Neuron (in vitro differentiated cells): ENCODE results near the gene CWC22.
"Not testable (repeated sequence)": the region's sequence is repeated elsewhere in the genome, so short reads cannot be mapped to it uniquely, and the experiment has no call there.

Source experiments
- H2AFZ ChIP-seq: one replicate; pipeline ENCODE4 v1.6.1; 2013; ENCODE audit warnings: low read depth, mild to moderate bottlenecking, inconsistent platforms, low read length, moderate library complexity
- H3K27me3 ChIP-seq: one replicate; pipeline ENCODE4 v1.6.1; 2013; ENCODE audit warnings: low read length; ENCODE audit not compliant: insufficient read depth
- H3K36me3 ChIP-seq: one replicate; pipeline ENCODE4 v1.6.1; 2013; ENCODE audit warnings: low read length; ENCODE audit not compliant: insufficient read depth
- H3K4me1 ChIP-seq: one replicate; pipeline ENCODE4 v1.6.1; 2013; ENCODE audit warnings: low read length; ENCODE audit not compliant: insufficient read depth
- H3K4me3 ChIP-seq: 2 replicates; pipeline ENCODE4 v1.5.1; 2013; ENCODE audit warnings: mild to moderate bottlenecking, low read length, moderate library complexity
- H3K9me3 ChIP-seq: one replicate; pipeline ENCODE4 v1.6.1; 2013; ENCODE audit warnings: low read length

Gene CWC22

DNA sequence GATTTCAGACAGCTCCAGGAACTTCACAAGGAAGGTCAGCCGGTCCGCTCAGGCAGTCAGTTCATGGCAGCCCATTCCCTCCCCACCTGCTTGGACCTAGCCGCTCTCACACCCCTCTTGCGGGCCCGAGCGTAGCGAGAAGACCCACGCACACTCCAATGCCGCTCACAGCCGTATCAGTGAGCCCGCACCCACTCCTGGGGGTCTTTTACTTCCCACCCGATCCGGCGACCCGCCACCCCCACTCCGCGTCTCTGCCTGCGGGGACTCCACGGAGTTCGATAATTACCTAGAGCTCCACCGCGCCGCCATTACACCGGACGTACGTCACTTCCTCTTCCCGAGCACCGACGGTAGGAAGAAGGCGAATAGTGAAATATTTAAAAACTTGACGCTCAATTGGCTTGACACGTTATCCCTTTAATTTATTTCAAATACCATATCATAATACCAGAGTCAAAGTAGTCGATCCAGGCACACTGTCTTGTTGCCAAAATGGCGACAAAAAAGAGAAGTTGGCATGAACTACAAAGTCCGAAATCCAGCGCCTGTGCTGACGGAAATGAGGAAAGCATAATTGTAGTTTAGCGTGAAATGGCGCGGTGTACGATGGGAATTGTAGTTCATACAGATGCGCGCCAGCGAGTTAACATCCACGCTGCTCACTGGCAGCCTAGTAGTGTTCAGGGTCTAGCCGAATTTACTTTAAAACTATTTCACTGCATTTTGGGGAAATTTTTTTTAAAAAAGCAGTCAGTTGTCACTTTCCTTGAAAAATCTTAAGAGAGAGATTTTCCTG lies at the start of gene CWC22:
Gene CWC22, minus strand, starts transcription at position 517 of the 799 bp plus-strand sequence. CDS start 13,956 bp downstream, outside the sequence.
- Histone ChIP-seq H2AFZ (peak within 1 kb of the TSS; percentile 90), H3K27me3 (no peaks in the 10 kb centered on the region), H3K9me3 (no peaks in the 10 kb centered on the region), H3K36me3 (no peaks in the 10 kb centered on the region), H3K4me3 (peak within 1 kb of the TSS; percentile 94), H3K4me1 (peaks cover 6% of the 10 kb centered on the region)

DNA sequence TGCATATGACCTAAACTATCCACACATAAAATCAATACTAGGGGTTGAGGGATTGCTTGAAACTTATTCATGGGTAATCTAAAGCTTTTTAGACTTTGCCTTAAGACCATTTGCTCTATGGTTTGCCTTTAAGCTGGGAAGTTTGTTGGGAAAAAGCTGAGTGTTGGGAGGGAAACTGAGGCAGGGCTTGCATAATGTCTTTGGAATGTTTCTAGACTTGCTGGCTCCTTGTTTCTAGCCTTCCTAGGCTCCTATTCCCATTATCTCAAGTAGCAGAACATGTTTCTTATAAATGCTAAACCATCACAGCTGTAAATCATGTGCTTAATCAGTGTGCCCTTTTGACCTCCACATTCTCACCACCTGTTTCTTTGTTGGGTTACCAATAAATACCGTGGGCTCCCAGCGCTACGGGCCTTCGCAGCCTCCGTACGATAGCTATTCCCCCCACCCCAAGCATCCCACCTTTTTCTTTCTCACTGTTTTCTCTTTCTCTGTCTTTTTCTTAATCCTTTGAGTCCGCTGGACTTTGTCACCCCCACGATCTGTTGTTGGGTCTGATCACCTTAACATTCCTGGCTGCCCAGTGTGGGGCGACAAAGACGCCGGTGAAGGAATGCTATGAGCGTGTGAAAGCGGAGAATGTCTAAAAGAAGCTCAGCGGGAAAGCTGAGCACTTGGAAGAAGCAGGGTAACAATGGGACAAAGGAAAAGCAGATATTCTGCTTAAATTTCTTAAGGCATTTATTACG lies 49.4 kb upstream of the CWC22 start:
- H3K4me3 ChIP-seq, result no peak overlapping the region
- H3K9me3 ChIP-seq, result no peaks in the 10 kb centered on the region
- H2AFZ ChIP-seq, result peak overlapping the region; percentile 17
- no peaks in the 10 kb centered on the region for H3K36me3 ChIP-seq
- H3K4me1 ChIP-seq, result peaks cover 10% of the 10 kb centered on the region
- H3K27me3 ChIP-seq, result no peaks in the 10 kb centered on the region

DNA sequence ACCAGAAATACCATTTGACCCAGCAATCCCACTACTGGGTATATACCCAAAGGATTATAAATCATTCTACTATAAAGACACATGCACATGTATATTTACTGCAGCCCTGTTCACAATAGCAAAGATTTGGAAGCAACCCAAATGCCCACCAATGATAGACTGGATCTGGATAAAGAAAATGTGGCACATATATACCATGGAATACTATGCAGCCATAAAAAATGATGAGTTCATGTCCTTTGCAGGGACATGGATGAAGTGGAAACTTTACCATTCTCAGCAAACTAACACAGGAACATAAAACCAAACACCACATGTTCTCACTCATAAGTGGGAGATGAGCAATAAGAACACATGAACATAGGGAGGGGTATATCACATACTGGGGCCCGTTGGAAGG lies 47.5 kb upstream of the CWC22 start:
- not testable (repeated sequence) for H2AFZ ChIP-seq, H3K4me1 ChIP-seq, H3K9me3 ChIP-seq, H3K27me3 ChIP-seq, H3K4me3 ChIP-seq, H3K36me3 ChIP-seq

DNA sequence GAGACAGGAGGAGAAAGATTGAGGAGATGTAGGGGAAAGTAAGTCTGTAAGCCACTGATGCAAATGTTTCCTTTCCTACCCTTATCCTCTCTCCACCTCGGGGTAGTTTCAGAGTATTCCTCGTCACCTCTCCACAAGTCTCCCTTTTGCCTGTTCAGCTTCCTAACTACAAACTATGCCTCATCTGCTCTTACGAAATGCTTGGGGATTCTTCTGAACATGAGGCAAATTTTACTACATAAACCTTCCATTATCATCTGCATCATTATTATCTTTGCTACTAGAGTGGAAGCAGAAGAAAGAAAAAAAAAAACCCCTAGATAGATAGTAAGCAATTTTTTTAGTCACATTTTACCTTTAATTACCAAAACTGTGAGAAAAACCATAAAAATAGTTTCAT lies 43.1 kb upstream of the CWC22 start:
- no peaks in the 10 kb centered on the region for H3K9me3 ChIP-seq
- no peaks in the 10 kb centered on the region for H3K4me1 ChIP-seq
- H2AFZ ChIP-seq, result no peak overlapping the region
- no peaks in the 10 kb centered on the region for H3K27me3 ChIP-seq
- H3K4me3 ChIP-seq, result no peak overlapping the region
- H3K36me3 ChIP-seq, result no peaks in the 10 kb centered on the region

DNA sequence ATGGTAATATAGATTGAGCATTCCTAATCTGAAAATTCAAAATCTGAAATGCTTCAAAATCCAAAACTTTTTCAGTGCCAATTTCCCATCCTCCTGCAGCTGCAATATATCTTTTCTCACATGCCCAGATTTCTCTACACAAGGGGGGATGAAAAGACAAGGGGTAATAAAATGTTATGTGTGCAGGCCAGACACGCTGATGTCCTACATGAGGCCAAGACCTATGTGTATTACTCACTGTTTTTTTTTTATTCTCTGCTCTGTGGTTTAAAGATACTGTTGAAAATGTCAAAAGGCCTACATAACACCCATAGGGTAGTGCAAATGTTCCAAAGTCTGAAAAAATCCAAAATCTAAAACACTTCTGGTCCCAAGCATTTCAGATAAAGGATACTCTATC lies 41.2 kb upstream of the CWC22 start:
- H3K4me1 ChIP-seq, result no peaks in the 10 kb centered on the region
- H3K36me3 ChIP-seq, result no peaks in the 10 kb centered on the region
- H3K27me3 ChIP-seq, result no peaks in the 10 kb centered on the region
- no peaks in the 10 kb centered on the region for H3K9me3 ChIP-seq
- H3K4me3 ChIP-seq, result no peak overlapping the region
- no peak overlapping the region for H2AFZ ChIP-seq

DNA sequence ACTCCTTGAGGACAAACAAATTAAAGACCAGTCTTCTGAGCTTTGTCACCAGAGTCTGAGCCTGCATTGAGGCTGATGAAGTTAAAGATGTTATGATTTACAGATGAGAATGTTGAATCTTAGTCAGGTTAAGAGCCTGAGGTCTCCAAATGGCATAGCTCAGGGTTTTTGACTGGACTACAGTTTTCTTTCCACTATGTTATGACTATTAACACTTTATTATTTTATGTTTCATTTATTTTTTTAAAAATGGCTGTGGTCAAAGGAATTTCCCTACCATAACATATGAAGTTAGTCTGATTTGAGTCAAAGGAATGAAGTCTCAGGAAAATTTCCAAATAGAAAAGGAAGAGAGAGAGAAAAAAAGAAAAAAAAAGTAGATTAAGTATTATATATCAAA lies 39.7 kb upstream of the CWC22 start:
- Histone ChIP-seq H3K36me3 (no peaks in the 10 kb centered on the region), H3K27me3 (no peaks in the 10 kb centered on the region), H3K4me3 (no peak overlapping the region), H3K9me3 (no peaks in the 10 kb centered on the region), H3K4me1 (no peaks in the 10 kb centered on the region), H2AFZ (no peak overlapping the region)

DNA sequence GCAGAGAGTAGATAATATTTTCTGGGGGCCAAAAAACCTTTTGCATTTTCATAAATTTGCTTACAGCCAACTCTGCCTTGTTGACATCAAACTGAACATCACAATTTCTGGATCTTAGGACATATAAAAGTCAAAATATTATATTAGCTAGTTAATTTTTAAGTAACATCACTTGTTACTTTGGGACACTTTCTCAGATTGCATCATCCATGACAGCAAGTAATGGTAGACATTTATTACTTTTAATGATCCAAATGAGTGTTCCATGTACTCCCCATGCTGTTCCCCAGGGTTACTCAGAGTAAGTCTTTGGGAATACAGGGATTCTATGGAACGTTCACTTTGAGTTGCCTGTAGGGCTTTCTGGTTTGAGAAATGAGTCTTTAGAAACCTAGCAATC lies 39.1 kb upstream of the CWC22 start:
- H3K4me1 ChIP-seq, result no peaks in the 10 kb centered on the region
- no peaks in the 10 kb centered on the region for H3K36me3 ChIP-seq
- H3K4me3 ChIP-seq, result no peak overlapping the region
- H3K9me3 ChIP-seq, result no peaks in the 10 kb centered on the region
- no peaks in the 10 kb centered on the region for H3K27me3 ChIP-seq
- H2AFZ ChIP-seq, result no peak overlapping the region

DNA sequence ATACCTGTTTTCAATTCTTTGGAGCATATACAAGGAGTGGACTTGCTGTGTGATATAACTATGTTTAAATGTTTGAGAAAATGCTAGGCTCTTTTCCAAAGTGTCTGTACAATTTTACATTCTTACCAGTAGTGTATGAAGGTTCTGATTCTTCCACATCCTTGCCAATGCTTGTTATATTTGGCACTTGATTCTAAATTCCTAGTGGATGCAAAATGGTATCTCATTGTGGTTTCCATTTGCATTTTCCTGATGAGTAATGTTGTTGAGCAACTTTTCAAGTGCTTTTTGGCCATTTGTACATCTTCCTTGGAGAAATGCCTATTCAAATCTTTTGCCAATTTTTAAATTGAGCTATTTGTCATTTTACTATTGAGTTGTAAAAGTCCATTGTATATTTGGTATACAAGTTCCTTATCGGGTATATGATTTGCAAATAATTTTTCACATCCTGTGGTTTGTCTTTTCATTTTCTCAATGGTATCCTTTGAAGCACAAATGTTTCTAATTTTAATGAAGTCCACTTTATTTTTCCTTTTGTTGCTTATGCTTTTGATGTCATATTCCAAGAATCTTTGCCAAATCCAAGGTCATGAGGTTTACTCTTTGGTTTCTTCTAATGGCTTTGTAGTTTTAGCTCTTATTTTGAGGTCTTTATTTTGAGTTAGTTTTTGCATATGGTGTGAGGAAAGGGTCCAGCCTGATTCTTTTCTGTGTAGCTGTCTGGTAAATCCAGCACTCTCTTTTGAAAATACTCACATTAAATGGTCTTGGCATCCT lies 33.2 kb upstream of the CWC22 start:
- H2AFZ ChIP-seq, result no peak overlapping the region
- H3K4me1 ChIP-seq, result peaks cover 2% of the 10 kb centered on the region
- no peaks in the 10 kb centered on the region for H3K9me3 ChIP-seq
- no peaks in the 10 kb centered on the region for H3K36me3 ChIP-seq
- no peak overlapping the region for H3K4me3 ChIP-seq
- no peaks in the 10 kb centered on the region for H3K27me3 ChIP-seq

DNA sequence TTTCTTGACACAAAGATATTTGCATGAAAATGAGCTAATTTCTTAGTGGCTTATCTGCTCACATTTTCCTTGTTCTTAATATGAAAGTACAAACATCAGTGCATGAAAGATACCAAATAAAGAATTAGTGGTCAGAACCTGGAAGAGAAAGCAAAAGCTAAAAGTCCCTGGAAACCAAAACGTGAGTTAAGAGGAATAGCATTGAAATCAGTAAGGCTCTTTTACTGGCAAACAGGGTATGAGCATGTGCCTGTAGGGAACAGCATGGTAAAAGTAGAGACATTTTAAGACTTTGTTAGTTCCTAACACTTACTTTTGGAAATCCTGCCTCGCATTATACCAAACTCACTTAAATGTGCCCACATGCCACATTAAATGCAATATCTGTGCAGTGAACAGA lies 31.9 kb upstream of the CWC22 start:
- H3K36me3 ChIP-seq, result no peaks in the 10 kb centered on the region

DNA sequence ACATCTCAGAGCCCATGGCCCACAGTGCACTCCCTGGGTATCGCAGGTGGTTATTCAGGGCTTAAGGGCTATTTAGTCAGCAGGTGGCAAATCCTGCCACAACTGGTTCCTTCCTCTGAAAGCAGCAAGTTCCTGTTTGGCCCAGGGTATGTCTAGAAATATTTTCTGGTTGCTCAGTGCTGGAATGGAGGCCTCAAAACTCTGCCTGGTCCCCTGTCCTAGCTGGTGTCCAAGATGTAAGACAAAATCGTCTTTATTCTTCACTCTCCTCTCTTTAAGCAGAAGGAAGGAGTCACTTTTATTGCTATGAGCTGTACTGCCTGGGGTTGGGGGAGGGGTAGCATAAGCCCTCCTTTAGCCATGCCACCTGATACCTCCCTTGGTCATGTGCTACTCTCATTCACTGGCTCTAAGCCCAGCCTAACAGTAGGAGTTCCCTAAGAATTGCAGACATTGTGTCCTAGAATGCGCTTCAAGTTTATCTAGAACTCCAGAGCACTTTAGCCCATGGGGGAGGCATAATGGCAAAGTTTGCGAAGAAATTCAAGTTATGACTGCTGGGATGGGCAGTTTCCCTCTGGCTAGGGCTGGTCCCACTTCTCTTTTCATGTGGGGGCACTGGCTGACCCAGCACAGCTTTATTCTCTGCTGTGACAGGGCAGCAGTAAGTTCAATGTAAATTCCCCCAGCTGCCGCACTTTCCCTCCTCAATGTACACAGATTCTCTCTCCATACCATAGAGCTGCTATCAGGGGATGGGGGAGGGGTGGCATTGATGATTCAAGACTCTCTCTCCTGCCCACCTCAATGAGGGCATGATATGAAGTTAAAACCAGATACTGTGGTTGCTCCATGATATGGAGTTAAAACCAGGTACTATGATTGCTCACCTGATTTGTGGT lies 27.1 kb upstream of the CWC22 start:
- no peak overlapping the region for H3K4me3 ChIP-seq
- no peaks in the 10 kb centered on the region for H3K27me3 ChIP-seq
- H3K36me3 ChIP-seq, result no peaks in the 10 kb centered on the region
- peaks cover 13% of the 10 kb centered on the region for H3K4me1 ChIP-seq
- no peaks in the 10 kb centered on the region for H3K9me3 ChIP-seq
- no peak overlapping the region for H2AFZ ChIP-seq

More for the DNA sequence above, 31.9 kb upstream of the CWC22 start:
- Histone ChIP-seq H3K4me3 (no peak overlapping the region), H3K4me1 (peaks cover 12% of the 10 kb centered on the region), H2AFZ (no peak overlapping the region), H3K27me3 (no peaks in the 10 kb centered on the region), H3K9me3 (no peaks in the 10 kb centered on the region)

DNA sequence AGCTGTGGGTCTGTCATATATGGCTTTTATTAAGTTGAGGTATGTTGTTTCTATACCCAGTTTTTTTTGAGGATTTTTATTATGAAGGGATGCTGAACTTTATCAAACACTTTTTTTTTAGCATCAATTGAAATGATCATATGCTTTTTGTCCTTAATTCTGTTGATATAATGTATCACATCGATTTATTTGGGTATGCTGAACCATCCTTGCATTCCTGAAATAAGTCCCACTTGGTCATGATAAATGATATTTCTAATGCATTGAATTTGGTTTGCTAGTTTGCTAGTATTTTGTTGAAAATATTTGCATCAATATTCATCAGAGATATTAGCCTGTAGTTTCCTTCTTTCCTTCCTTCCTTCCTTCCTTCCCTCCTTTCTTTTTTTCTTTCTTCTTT lies 22.5 kb upstream of the CWC22 start:
- H3K36me3 ChIP-seq, result no peaks in the 10 kb centered on the region
- peaks cover 7% of the 10 kb centered on the region for H3K4me1 ChIP-seq
- no peak overlapping the region for H2AFZ ChIP-seq
- H3K9me3 ChIP-seq, result no peaks in the 10 kb centered on the region
- H3K4me3 ChIP-seq, result no peak overlapping the region
- no peaks in the 10 kb centered on the region for H3K27me3 ChIP-seq

DNA sequence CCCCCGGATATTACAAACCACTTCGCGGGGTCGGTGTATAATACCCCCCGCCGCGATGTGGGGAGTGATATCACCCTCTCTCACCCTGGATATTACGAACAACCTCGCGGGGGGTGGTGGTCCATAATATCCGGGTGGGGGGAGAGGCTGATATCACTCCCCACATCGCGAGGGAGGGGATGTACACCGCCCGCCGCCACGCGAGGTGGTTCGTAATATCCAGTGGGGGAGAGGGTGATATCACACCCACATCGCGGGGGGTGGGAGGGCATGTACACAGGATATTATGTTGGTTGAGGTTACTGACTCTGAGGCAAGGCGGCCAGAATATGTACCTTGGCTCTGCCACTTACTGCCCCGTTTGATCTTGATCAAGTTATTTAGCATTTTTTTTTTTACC lies 14.8 kb upstream of the CWC22 start:
- H2AFZ ChIP-seq, result no peak overlapping the region
- no peaks in the 10 kb centered on the region for H3K9me3 ChIP-seq
- no peak overlapping the region for H3K4me3 ChIP-seq
- H3K36me3 ChIP-seq, result no peaks in the 10 kb centered on the region
- no peaks in the 10 kb centered on the region for H3K27me3 ChIP-seq
- no peaks in the 10 kb centered on the region for H3K4me1 ChIP-seq
